ENCODE data around the gene FASTKD2.

DNA sequence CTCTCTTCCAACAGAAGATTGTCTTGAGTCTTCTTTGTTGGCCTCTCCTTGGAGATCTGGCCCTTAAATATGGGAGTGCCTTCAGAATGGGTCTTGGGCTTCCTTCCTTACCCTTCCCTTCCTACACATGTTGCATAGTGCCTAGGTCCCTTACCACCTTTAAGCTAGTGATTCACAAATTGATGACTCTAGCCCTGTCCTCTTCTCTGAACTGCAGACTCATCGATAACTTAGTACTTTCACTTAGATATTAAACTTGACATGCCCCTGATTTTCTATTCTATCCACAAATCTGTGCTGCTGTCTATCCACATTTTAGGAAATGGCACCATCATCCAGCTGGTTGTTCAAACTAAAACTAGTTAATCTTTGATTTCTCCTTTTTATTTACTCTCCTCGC, 38.1 kb upstream of the FASTKD2 start:
- TF ChIP-seq, protein P1, sequence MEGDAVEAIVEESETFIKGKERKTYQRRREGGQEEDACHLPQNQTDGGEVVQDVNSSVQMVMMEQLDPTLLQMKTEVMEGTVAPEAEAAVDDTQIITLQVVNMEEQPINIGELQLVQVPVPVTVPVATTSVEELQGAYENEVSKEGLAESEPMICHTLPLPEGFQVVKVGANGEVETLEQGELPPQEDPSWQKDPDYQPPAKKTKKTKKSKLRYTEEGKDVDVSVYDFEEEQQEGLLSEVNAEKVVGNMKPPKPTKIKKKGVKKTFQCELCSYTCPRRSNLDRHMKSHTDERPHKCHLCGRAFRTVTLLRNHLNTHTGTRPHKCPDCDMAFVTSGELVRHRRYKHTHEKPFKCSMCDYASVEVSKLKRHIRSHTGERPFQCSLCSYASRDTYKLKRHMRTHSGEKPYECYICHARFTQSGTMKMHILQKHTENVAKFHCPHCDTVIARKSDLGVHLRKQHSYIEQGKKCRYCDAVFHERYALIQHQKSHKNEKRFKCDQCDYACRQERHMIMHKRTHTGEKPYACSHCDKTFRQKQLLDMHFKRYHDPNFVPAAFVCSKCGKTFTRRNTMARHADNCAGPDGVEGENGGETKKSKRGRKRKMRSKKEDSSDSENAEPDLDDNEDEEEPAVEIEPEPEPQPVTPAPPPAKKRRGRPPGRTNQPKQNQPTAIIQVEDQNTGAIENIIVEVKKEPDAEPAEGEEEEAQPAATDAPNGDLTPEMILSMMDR (IDR thresholded peaks at IDR 0.05), result no peak
- no peak for TF ChIP-seq ZFX (IDR thresholded peaks at IDR 0.05; ENCODE audit: borderline replicate concordance)

Measured in 22Rv1 (cell line).